HepG2 (cell line): ENCODE measurements around the gene RDH14. TPM values are rescaled to one million over a fixed set of nuclear protein-coding genes. Genes with fewer than 3 reads are reported as not detected.

ENCODE experiments used
- ATAC-seq: fragments of 200-7000 bp; cut with Tn5 transposase; 3 replicates; pipeline ENCODE4 v1.9.1; 2020; ENCODE audit warnings: mild to moderate bottlenecking, moderate library complexity
- BruUV-seq: library from RNA; stranded (reverse); fragments of 400-500 nt; replicated peaks from 2 replicates; lab custom pipeline; 2021; lab: Mats Ljungman, UMichigan
- CTCF ChIA-PET: fragments of 300-600 bp; formaldehyde crosslinking; extraction: SDS; loops from one replicate; lab custom pipeline; 2021; ENCODE audit warnings: low total read pairs, inconsistent platforms, low intra/inter-chr PET ratio; lab: Yijun Ruan, JAX
- POLR2A ChIA-PET: fragments of 350-600 bp; sonication (Branson Sonifier 250); formaldehyde crosslinking; loops from one replicate; lab custom pipeline; 2020; ENCODE audit warnings: antibody characterized with exemption, inconsistent platforms; lab: Yijun Ruan, JAX
- DNase-seq: peaks from one replicate; pipeline ENCODE4 v3.0.0-alpha.2; 2015; ENCODE audit warnings: low spot score
- FAIRE-seq: peaks from 3 replicates; lab custom pipeline; 2011; peaks lifted over from hg19 to GRCh38; lab: Jason Lieb, UNC
- H2AFZ ChIP-seq: one replicate; pipeline ENCODE4 v1.6.1; 2011; ENCODE audit warnings: low read length, inconsistent platforms
- H3K27ac ChIP-seq: fragments of 300-600 bp; 3 replicates; pipeline ENCODE4 v1.8.0; 2011; ENCODE audit warnings: mixed run types, mild to moderate bottlenecking, mixed read lengths, low read length, inconsistent platforms; ENCODE audit not compliant: insufficient read depth; ENCODE audit errors: extremely low read length
- H3K27me3 ChIP-seq, 2 experiments: fragments of 200-600 bp in 1 of 2; 2 replicates in 1 of 2; 3 replicates in 1 of 2; pipeline versions ENCODE4 v1.6.0 to v1.8.0; 2011; ENCODE audit warnings: low read length in 2 of 2, mild to moderate bottlenecking in 2 of 2, moderate library complexity in 2 of 2, inconsistent platforms in 1 of 2; ENCODE audit not compliant: insufficient read depth in 2 of 2, control insufficient read depth in 1 of 2
- H3K36me3 ChIP-seq, 2 experiments: fragments of 200-600 bp in 1 of 2; replicated peaks in 1 of 2; 2 replicates in 1 of 2; 3 replicates in 1 of 2; pipeline versions ENCODE4 v1.5.1 to v1.8.0; 2011; ENCODE audit warnings: low read length in 2 of 2, inconsistent platforms in 1 of 2; ENCODE audit not compliant: insufficient read depth in 2 of 2, control insufficient read depth in 1 of 2
- H3K4me1 ChIP-seq: 2 replicates; pipeline ENCODE4 v1.5.1; 2012; ENCODE audit warnings: low read length, inconsistent platforms; ENCODE audit not compliant: insufficient read depth
- H3K4me2 ChIP-seq: 2 replicates; pipeline ENCODE4 v1.6.0; 2011; ENCODE audit warnings: low read depth, low read length, inconsistent platforms
- H3K4me3 ChIP-seq, 3 experiments: fragments of 200-600 bp in 1 of 3; sonication (generic), shearing (Covaris generic) in 1 of 3; replicated peaks in 1 of 3; 2 replicates each; pipeline ENCODE4 v1.5.1; 2011 to 2016; ENCODE audit warnings: low read length in 3 of 3, inconsistent platforms in 2 of 3, low read depth in 2 of 3, mild to moderate bottlenecking in 2 of 3, control low read depth in 1 of 3, mixed read lengths in 1 of 3; ENCODE audit not compliant: insufficient read depth in 1 of 3
- H3K79me2 ChIP-seq: one replicate; pipeline ENCODE4 v1.6.1; 2011; ENCODE audit warnings: low read length, inconsistent platforms; ENCODE audit not compliant: insufficient read depth
- H3K9ac ChIP-seq: 2 replicates; pipeline ENCODE4 v1.6.0; 2011; ENCODE audit warnings: mild to moderate bottlenecking, low read depth, low read length, inconsistent platforms; ENCODE audit not compliant: insufficient read depth
- H3K9me3 ChIP-seq: 2 replicates; pipeline ENCODE4 v1.5.1; 2012; ENCODE audit warnings: mild to moderate bottlenecking, low read length
- H4K20me1 ChIP-seq: 2 replicates; pipeline ENCODE4 v1.6.0; 2011; ENCODE audit warnings: inconsistent platforms, mild to moderate bottlenecking, low read length, moderate library complexity; ENCODE audit not compliant: insufficient read depth
- AHR ChIP-seq: IDR thresholded peaks from 2 replicates; pipeline ENCODE4 v1.6.1; 2018; ENCODE audit warnings: missing genetic modification reagents, missing compliant biosample characterization
- CBX2 ChIP-seq, 2 experiments: fragments of 200-600 bp in 1 of 2; sonication (generic); formaldehyde crosslinking in 1 of 2; IDR thresholded peaks; 2 replicates each; pipeline versions ENCODE4 v1.7.0 to v1.8.1; 2018 to 2022; ENCODE audit warnings: low read depth in 2 of 2, low read length in 1 of 2, mild to moderate bottlenecking in 1 of 2, missing genetic modification reagents in 1 of 2
- HES4 ChIP-seq: sonication (generic); formaldehyde crosslinking; IDR thresholded peaks from 2 replicates; pipeline ENCODE4 v1.9.0; 2021; ENCODE audit warnings: mild to moderate bottlenecking, missing genetic modification reagents, borderline replicate concordance
- HNRNPLL ChIP-seq: fragments of 200-400 bp; formaldehyde crosslinking; IDR thresholded peaks from 2 replicates; pipeline ENCODE4 v1.6.1; 2017; ENCODE audit warnings: mild to moderate bottlenecking, low read depth, low read length; ENCODE audit not compliant: poor library complexity, severe bottlenecking
- HOMEZ ChIP-seq: IDR thresholded peaks from 2 replicates; pipeline ENCODE4 v1.6.1; 2016; ENCODE audit warnings: low read depth
- REPIN1 ChIP-seq: sonication (generic); formaldehyde crosslinking; IDR thresholded peaks from 2 replicates; pipeline ENCODE4 v1.8.0; 2022; ENCODE audit warnings: missing genetic modification reagents, low read depth, mild to moderate bottlenecking, borderline replicate concordance
- ZIK1 ChIP-seq: sonication (generic); formaldehyde crosslinking; IDR thresholded peaks from 2 replicates; pipeline ENCODE4 v1.5.0; 2020; ENCODE audit warnings: mild to moderate bottlenecking, low read depth, missing genetic modification reagents, borderline replicate concordance
- ZNF160 ChIP-seq: sonication (generic); formaldehyde crosslinking; IDR thresholded peaks from 2 replicates; pipeline ENCODE4 v1.8.0; 2022; ENCODE audit warnings: mild to moderate bottlenecking, inconsistent platforms, missing genetic modification reagents
- ZNF280B ChIP-seq: sonication (generic); formaldehyde crosslinking; IDR thresholded peaks from 2 replicates; pipeline ENCODE4 v1.5.0; 2020; ENCODE audit warnings: missing genetic modification reagents, mild to moderate bottlenecking, borderline replicate concordance
- ZNF292 ChIP-seq: sonication (generic); formaldehyde crosslinking; IDR thresholded peaks from 2 replicates; pipeline ENCODE4 v1.8.1; 2022; ENCODE audit warnings: mild to moderate bottlenecking, low read depth, missing genetic modification reagents, borderline replicate concordance
- ZNF615 ChIP-seq: sonication (generic); formaldehyde crosslinking; IDR thresholded peaks from 2 replicates; pipeline ENCODE4 v1.5.0; 2020; ENCODE audit warnings: mild to moderate bottlenecking, missing genetic modification reagents, borderline replicate concordance
- ZNF749 ChIP-seq: sonication (generic); formaldehyde crosslinking; IDR thresholded peaks from 2 replicates; pipeline ENCODE4 v1.8.0; 2022; ENCODE audit warnings: mild to moderate bottlenecking, missing genetic modification reagents, moderate library complexity, borderline replicate concordance
- WGBS: methylation state at CpG from one replicate; pipeline ENCODE4 v1.1.6; 2017; ENCODE audit warnings: low lambda C conversion rate; 5-methylcytosine and 5-hydroxymethylcytosine counted together
- in situ Hi-C: cut with HindIII; loops from 2 replicates; pipeline ENCODE4 v1.10.0; 2017; ENCODE audit warnings: low pct_unique_long_range_greater_than_20kb; ENCODE audit not compliant: extremely low pct_ligation_motif_present
- intact Hi-C: fragments of 100-400 bp; cut with micrococcal nuclease; formaldehyde crosslinking; loops from one replicate; pipeline ENCODE4 v1.10.0; 2022; ENCODE audit not compliant: unreplicated experiment
- polyA plus RNA-seq, 8 experiments: library from polyadenylated mRNA; depleted of rRNA in 3 of 8; stranded (reverse) in 7 of 8; unstranded in 1 of 8; fragments of >200 nt; fragmentation: Illumina TruSeq in 4 of 8; extraction: Trizol in 4 of 8; gene quantifications; 2 replicates each; pipeline versions ENCODE4 v1.2.1 to v1.2.3, GENCODE V29; 2011 to 2016; ENCODE audit warnings: low read depth in 4 of 8, missing spikeins in 1 of 8, mixed read lengths in 1 of 8; ENCODE audit not compliant: insufficient read depth in 1 of 8
- total RNA-seq, 5 experiments: library from RNA; depleted of rRNA; stranded (reverse); fragments of >200 nt; fragmentation: Illumina TruSeq; extraction: Trizol; gene quantifications; 2 replicates each; pipeline ENCODE4 v1.2.3, GENCODE V29; 2016; ENCODE audit warnings: low read depth in 1 of 5
- TF ChIP-seq, protein P1 (sequence below): sonication (generic); formaldehyde crosslinking; IDR thresholded peaks from 2 replicates; pipeline ENCODE4 v1.8.0; 2022; ENCODE audit warnings: low read depth, missing genetic modification reagents

The RDH14 gene
- total and polyA plus RNA-seq, 2 of the 13 experiments (the other 11 are each of a cell fraction or from before 2014, with no cell fraction given) = 27.4 to 39.9 TPM

DNA sequence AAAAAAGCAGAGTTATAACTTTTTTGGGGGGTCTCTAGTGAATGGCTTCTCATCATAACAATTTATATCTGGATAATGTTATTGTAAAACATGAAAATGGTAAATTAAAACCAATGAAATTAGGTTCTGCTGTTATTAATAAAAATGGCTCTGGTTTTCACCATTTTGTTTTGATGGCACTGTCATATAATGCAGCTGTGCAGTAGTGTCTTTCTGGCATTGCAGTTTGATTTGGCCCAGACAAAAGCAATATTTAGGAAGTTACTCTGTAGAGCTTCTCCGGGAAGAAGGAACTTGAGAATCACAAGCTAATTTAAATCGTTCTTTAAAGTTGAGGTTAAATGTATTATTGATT is 44.1 kb upstream of the RDH14 start:
- Histone ChIP-seq H3K4me3 (no peak overlapping the region), H3K79me2 (no peaks in the 10 kb centered on the region), H4K20me1 (no peaks in the 10 kb centered on the region), H3K4me1 (no peaks in the 10 kb centered on the region), H3K9me3 (no peaks in the 10 kb centered on the region), H3K4me2 (no peak overlapping the region), H2AFZ (no peak overlapping the region), H3K9ac (no peak overlapping the region), H3K27ac (no peak overlapping the region), H3K36me3 (no peaks in the 10 kb centered on the region), H3K27me3 (no peaks in the 10 kb centered on the region)
- DNase-seq = no peak
- FAIRE-seq = no peak
- no peak for TF ChIP-seq ZNF615 (CRISPR knock-in tag)
- no peak for TF ChIP-seq REPIN1 (CRISPR knock-in tag)
- no peak for ATAC-seq
- intact Hi-C loops (no loop called here), in situ Hi-C loops (no loop called here)
- WGBS = 57% methylated on average over 2 of the region's 2 CpGs
- no TSS peak for BruUV-seq
- ChIA-PET POLR2A (no interaction called here), CTCF (no interaction called here)

GRCh38 chr2:18603854-18604530 is 43.5 kb upstream of the RDH14 start:
- Histone ChIP-seq H2AFZ (no peak overlapping the region), H3K4me2 (no peak overlapping the region), H3K4me1 (no peaks in the 10 kb centered on the region), H4K20me1 (no peaks in the 10 kb centered on the region), H3K79me2 (no peaks in the 10 kb centered on the region), H3K4me3 (no peak overlapping the region), H3K36me3 (no peaks in the 10 kb centered on the region), H3K9ac (no peak overlapping the region), H3K9me3 (no peaks in the 10 kb centered on the region), H3K27ac (no peak overlapping the region), H3K27me3 (no peaks in the 10 kb centered on the region)
- in situ Hi-C loops = no loop called here
- ChIA-PET CTCF (no interaction called here), POLR2A (no interaction called here)
- DNase-seq (no peak), FAIRE-seq (no peak), ATAC-seq (no peak)
- intact Hi-C loops = no loop called here
- 82% methylated on average over 3 of the region's 3 CpGs for WGBS
- no TSS peak for BruUV-seq
- TF ChIP-seq ZNF292 (CRISPR knock-in tag) = no peak
- no peak for TF ChIP-seq HOMEZ (CRISPR knock-in tag)
- no peak for TF ChIP-seq ZIK1 (CRISPR knock-in tag)
- TF ChIP-seq, protein P1, sequence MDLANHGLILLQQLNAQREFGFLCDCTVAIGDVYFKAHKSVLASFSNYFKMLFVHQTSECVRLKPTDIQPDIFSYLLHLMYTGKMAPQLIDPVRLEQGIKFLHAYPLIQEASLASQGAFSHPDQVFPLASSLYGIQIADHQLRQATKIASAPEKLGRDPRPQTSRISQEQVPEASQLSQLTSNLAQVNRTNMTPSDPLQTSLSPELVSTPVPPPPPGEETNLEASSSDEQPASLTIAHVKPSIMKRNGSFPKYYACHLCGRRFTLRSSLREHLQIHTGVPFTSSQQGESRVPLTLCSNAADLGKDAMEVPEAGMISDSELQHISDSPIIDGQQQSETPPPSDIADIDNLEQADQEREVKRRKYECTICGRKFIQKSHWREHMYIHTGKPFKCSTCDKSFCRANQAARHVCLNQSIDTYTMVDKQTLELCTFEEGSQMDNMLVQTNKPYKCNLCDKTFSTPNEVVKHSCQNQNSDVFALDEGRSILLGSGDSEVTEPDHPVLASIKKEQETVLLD (CRISPR knock-in tag) = no peak
- TF ChIP-seq HES4 (CRISPR knock-in tag) = no peak
- no peak for TF ChIP-seq HNRNPLL
- no peak for TF ChIP-seq ZNF749 (CRISPR knock-in tag)
- TF ChIP-seq ZNF280B (CRISPR knock-in tag) = no peak
- TF ChIP-seq CBX2 (IDR thresholded peaks at IDR 0.05; ENCODE audit: low read depth, low read length) = no peak
- TF ChIP-seq CBX2 (CRISPR knock-in tag; IDR thresholded peaks at IDR 0.05; ENCODE audit: low read depth) = no peak
- no peak for TF ChIP-seq ZNF160 (CRISPR knock-in tag)
- no peak for TF ChIP-seq AHR (CRISPR knock-in tag)
